PC-3 (cell line): ENCODE results near the gene RARRES2.

Source experiments
- CTCF ChIP-seq: fragments of 300-600 bp; sonication (generic); conservative IDR thresholded peaks from 2 replicates; pipeline ENCODE4 v1.5.1; 2017; ENCODE audit warnings: antibody characterized with exemption, low read depth, mild to moderate bottlenecking, low read length
- EZH2phosphoT487 ChIP-seq: fragments of 300-600 bp; sonication (generic); IDR thresholded peaks from 2 replicates; pipeline ENCODE4 v1.6.1; 2018; ENCODE audit warnings: mild to moderate bottlenecking, antibody characterized with exemption, low read length, borderline replicate concordance

GRCh38 chr7:150373049-150373801 is 31.8 kb upstream of the RARRES2 start:
- TF ChIP-seq CTCF = no peak
- no peak for TF ChIP-seq EZH2phosphoT487
